ENCODE measurements around the gene KLKB1. TPM values are rescaled to one million over a fixed set of nuclear protein-coding genes. Genes with fewer than 3 reads are reported as not detected.
"Not testable (repeated sequence)": the region's sequence is repeated elsewhere in the genome, so short reads cannot be mapped to it uniquely, and the experiment has no call there.

The KLKB1 gene
- polyA plus RNA-seq, 1 of the 3 experiments (the other 2 are of a cell fraction): 0.12 TPM

- TF ChIP-seq SIN3A (IDR thresholded peaks at IDR 0.05; ENCODE audit: borderline replicate concordance, low read depth, low read length): no peak
- TF ChIP-seq EP300 (IDR thresholded peaks at IDR 0.05; ENCODE audit: borderline replicate concordance in 1 of 2, low read depth in 1 of 2, low read length in 1 of 2): no peak
- TF ChIP-seq FOSL2 (IDR thresholded peaks at IDR 0.05; ENCODE audit: borderline replicate concordance, low read depth): no peak
- no peak for TF ChIP-seq RAD21 (IDR thresholded peaks at IDR 0.05; ENCODE audit: low read length)
Observed at GRCh38 chr4:186240452-186240847, 13.1 kb downstream of the KLKB1 start (continued).

- Histone ChIP-seq H3K9me3 (no peaks in the 10 kb centered on the region), H3K36me3 (replicated peaks in 1 of 2; ENCODE audit: control insufficient read depth in 1 of 2, insufficient read depth in 2 of 2, low read length in 1 of 2) (no peaks in the 10 kb centered on the region), H3K4me2 (no peak overlapping the region), H3K9me2 (no peaks in the 10 kb centered on the region), H3K27ac (ENCODE audit: low read depth in 2 of 2, low read length in 1 of 2) (no peak overlapping the region), H3K9ac (no peak overlapping the region), H3K4me3 (ENCODE audit: low read depth in 2 of 2, low read length in 1 of 2) (no peak overlapping the region), H4K20me1 (ENCODE audit: insufficient read depth) (no peaks in the 10 kb centered on the region), H2AFZ (ENCODE audit: low read depth) (no peak overlapping the region), H3K4me1 (ENCODE audit: control insufficient read depth in 1 of 2, insufficient read depth in 2 of 2, low read depth in 1 of 2, low read length in 1 of 2) (no peaks in the 10 kb centered on the region; a peak in 1 of 4 replicates), H3K79me2 (ENCODE audit: insufficient read depth) (no peaks in the 10 kb centered on the region), H3F3A (replicated peaks; ENCODE audit: insufficient read depth) (no peaks in the 10 kb centered on the region), H3K27me3 (ENCODE audit: insufficient read depth) (no peaks in the 10 kb centered on the region)
- POLR2A ChIA-PET: no interaction called here
- DNase-seq: no peak
- TF ChIP-seq POLR2AphosphoS5 (IDR thresholded peaks at IDR 0.05; ENCODE audit: low read depth, low read length): no peak
- CTCF ChIA-PET: no interaction called here
- 14% methylated on average over 7 of the region's 7 CpGs for WGBS (ENCODE audit: low lambda C conversion rate)
Observed at GRCh38 chr4:186240848-186241491, 13.7 kb downstream of the KLKB1 start.

- CTCF ChIA-PET: no interaction called here
- WGBS (ENCODE audit: low lambda C conversion rate): 50% methylated on average over 4 of the region's 4 CpGs
Observed at GRCh38 chr4:186241616-186242015, 14.3 kb downstream of the KLKB1 start.

DNA sequence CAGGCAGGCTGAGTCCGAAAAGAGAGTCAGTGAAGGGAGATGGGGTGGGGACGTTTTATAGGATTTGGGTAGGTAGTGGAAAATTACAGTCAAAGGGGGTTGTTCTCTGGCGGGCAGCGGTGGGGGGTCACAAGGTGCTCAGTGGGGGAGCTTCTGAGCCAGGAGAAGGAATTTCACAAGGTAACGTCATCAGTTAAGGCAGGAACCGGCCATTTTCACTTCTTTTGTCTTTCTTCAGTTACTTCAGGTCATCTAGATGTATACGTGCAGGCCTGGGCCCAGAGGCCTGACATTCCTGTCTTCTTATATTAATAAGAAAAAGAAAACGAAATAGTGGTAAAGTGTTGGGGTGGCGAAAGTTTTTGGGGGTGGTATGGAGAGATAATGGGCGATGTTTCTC lies 14.7 kb downstream of the KLKB1 start:
- H3K27ac ChIP-seq (ENCODE audit: low read depth in 2 of 2, low read length in 1 of 2); H3F3A ChIP-seq (replicated peaks; ENCODE audit: insufficient read depth); H3K36me3 ChIP-seq (replicated peaks in 1 of 2; ENCODE audit: control insufficient read depth in 1 of 2, insufficient read depth in 2 of 2, low read length in 1 of 2); H2AFZ ChIP-seq (ENCODE audit: low read depth); H3K9ac ChIP-seq; H3K4me1 ChIP-seq (ENCODE audit: control insufficient read depth in 1 of 2, insufficient read depth in 2 of 2, low read depth in 1 of 2, low read length in 1 of 2); H4K20me1 ChIP-seq (ENCODE audit: insufficient read depth); CTCF ChIA-PET; H3K4me2 ChIP-seq; H3K27me3 ChIP-seq (ENCODE audit: insufficient read depth); H3K9me2 ChIP-seq; H3K4me3 ChIP-seq (ENCODE audit: low read depth in 2 of 2, low read length in 1 of 2); H3K9me3 ChIP-seq; DNase-seq; H3K79me2 ChIP-seq (ENCODE audit: insufficient read depth); POLR2A ChIA-PET: not testable (repeated sequence)
- 33% methylated on average over 10 of the region's 10 CpGs for whole genome bisulfite sequencing (ENCODE audit: low lambda C conversion rate)

More at GRCh38 chr4:186241616-186242015, 14.3 kb downstream of the KLKB1 start:
- no peaks in the 10 kb centered on the region for H3K9me3 ChIP-seq
- no peaks in the 10 kb centered on the region for H3K9me2 ChIP-seq
- POLR2A ChIA-PET: no interaction called here
- no peak overlapping the region for H2AFZ ChIP-seq (ENCODE audit: low read depth)
- no peak for DNase-seq
- H3K36me3 ChIP-seq (replicated peaks in 1 of 2; ENCODE audit: control insufficient read depth in 1 of 2, insufficient read depth in 2 of 2, low read length in 1 of 2): no peaks in the 10 kb centered on the region
- no peak overlapping the region for H3K9ac ChIP-seq
- no peaks in the 10 kb centered on the region for H3K79me2 ChIP-seq (ENCODE audit: insufficient read depth)
- no peak overlapping the region for H3K4me3 ChIP-seq (ENCODE audit: low read depth in 2 of 2, low read length in 1 of 2)
- no peaks in the 10 kb centered on the region for H3F3A ChIP-seq (replicated peaks; ENCODE audit: insufficient read depth)
- no peak overlapping the region for H3K4me2 ChIP-seq
- H4K20me1 ChIP-seq (ENCODE audit: insufficient read depth): no peaks in the 10 kb centered on the region
- TF ChIP-seq, protein P1, sequence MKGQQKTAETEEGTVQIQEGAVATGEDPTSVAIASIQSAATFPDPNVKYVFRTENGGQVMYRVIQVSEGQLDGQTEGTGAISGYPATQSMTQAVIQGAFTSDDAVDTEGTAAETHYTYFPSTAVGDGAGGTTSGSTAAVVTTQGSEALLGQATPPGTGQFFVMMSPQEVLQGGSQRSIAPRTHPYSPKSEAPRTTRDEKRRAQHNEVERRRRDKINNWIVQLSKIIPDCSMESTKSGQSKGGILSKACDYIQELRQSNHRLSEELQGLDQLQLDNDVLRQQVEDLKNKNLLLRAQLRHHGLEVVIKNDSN (IDR thresholded peaks at IDR 0.05; ENCODE audit: borderline replicate concordance, low read depth): no peak
- no peak for TF ChIP-seq JUND (IDR thresholded peaks at IDR 0.05)
- no peak for TF ChIP-seq NFIC (IDR thresholded peaks at IDR 0.05; ENCODE audit: borderline replicate concordance)
- no peak overlapping the region for H3K27ac ChIP-seq (ENCODE audit: low read depth in 2 of 2, low read length in 1 of 2)
- H3K27me3 ChIP-seq (ENCODE audit: insufficient read depth): no peaks in the 10 kb centered on the region
- no peaks in the 10 kb centered on the region; a peak in 1 of 4 replicates for H3K4me1 ChIP-seq (ENCODE audit: control insufficient read depth in 1 of 2, insufficient read depth in 2 of 2, low read depth in 1 of 2, low read length in 1 of 2)

Data from SK-N-SH (cell line).